Measurements from ENCODE around the gene FBXO24.
"Not testable (repeated sequence)": the region's sequence is repeated elsewhere in the genome, so short reads cannot be mapped to it uniquely, and the experiment has no call there.

FBXO24 gene

GRCh38 chr7:100561491-100562194 is 24.5 kb upstream of the FBXO24 start:
- no peak for DNase-seq

- no peak for DNase-seq
These were observed 23.7 kb upstream of the FBXO24 start for GRCh38 chr7:100562195-100563099.

GRCh38 chr7:100563100-100563564 is 23.0 kb upstream of the FBXO24 start:
- DNase-seq = no peak

- peak; percentile 74 for DNase-seq
These were observed 22.2 kb upstream of the FBXO24 start for GRCh38 chr7:100563809-100564400.

- not testable (repeated sequence) for DNase-seq
These were observed 21.7 kb upstream of the FBXO24 start for GRCh38 chr7:100564405-100564804.

- no peak for DNase-seq
These were observed 21.0 kb upstream of the FBXO24 start for GRCh38 chr7:100565133-100565571.

GRCh38 chr7:100566018-100566531 is 20.1 kb upstream of the FBXO24 start:
- no peak for DNase-seq

- no peak for DNase-seq
These were observed 18.9 kb upstream of the FBXO24 start for GRCh38 chr7:100567031-100567730.

GRCh38 chr7:100567751-100568175 is 18.4 kb upstream of the FBXO24 start:
- no peak for DNase-seq

GRCh38 chr7:100568176-100568895 is 17.8 kb upstream of the FBXO24 start:
- DNase-seq = no peak

- peak; percentile 48 for DNase-seq
These were observed 17.0 kb upstream of the FBXO24 start for GRCh38 chr7:100568896-100569844.

- DNase-seq = no peak
These were observed 14.9 kb upstream of the FBXO24 start for GRCh38 chr7:100570954-100571828.

- DNase-seq = no peak
These were observed 14.4 kb upstream of the FBXO24 start for GRCh38 chr7:100571829-100572116.

- DNase-seq = no peak
These were observed 13.7 kb upstream of the FBXO24 start for GRCh38 chr7:100572281-100572948.

GRCh38 chr7:100572949-100573675 is 13.0 kb upstream of the FBXO24 start:
- no peak for DNase-seq

GRCh38 chr7:100573691-100574361 is 12.3 kb upstream of the FBXO24 start, which contains the start of gene SAP25:
Gene SAP25 (minus strand): TSS chr7:100573900. CDS start chr7:100573742, 158 bp downstream.
- DNase-seq = no peak

GRCh38 chr7:100574362-100575205 is 11.5 kb upstream of the FBXO24 start:
- DNase-seq = no peak
